D341Med (cell line): ENCODE data around the gene POU6F2.
"Not testable (repeated sequence)": the region's sequence is repeated elsewhere in the genome, so short reads cannot be mapped to it uniquely, and the experiment has no call there.

Experiments used
- DNase-seq: peaks from one replicate; pipeline ENCODE4 v3.0.0; 2012; ENCODE audit warnings: low spot score

The POU6F2 gene

DNA sequence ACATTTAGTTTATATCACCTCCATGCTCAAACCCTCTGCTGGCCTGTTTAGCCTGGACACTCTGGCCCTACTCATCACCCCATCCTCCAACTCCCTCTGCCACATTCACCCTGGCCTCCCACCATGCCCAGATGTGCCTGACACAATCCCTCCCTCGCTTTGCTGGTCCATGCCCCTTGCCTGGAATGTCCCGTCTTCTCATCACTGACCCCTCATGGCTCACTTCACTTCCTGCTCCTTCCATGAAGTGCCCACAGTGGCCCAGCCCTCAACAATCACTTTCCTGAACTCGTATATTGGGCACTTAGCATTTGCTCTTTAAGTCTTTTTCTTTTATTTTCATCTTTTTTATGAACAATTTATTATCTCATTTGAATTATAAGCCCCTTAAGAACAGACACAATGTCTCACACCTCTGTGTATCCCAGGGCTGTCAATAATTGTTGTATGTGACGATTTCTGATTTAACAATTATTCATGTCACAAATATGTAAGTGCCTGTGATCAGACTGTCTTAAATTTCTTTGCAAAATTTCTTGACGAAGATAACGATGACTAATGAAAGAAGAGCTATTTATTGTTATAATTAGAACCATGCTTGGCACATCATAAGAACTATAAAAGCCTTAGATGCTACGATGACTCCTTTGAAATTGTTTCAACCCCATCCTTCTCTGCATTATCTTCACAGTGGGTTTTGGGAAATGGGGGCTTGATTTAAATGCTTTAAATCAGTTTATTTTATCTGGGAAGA is 378.6 kb downstream of the POU6F2 start:
- no peak for DNase-seq

DNA sequence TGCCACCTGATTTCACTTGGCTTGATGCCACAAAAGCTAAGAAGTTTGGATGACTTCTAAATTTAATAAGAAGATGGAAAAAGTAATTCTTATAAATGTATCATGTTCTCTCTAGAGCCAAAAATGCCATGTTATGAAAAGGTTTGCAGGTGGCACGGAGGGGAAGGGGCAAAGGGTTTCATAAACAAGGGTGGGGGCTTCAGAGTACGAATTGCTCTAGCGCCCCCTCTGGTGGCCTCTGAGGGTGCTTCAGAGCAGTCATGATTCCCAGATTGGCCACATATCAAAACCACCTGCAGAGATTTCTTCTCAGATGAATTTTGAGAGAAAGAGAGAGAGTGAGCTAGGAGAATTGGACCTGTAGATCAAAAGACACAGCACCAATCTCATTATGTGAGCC is 379.9 kb downstream of the POU6F2 start:
- DNase-seq, result no peak

DNA sequence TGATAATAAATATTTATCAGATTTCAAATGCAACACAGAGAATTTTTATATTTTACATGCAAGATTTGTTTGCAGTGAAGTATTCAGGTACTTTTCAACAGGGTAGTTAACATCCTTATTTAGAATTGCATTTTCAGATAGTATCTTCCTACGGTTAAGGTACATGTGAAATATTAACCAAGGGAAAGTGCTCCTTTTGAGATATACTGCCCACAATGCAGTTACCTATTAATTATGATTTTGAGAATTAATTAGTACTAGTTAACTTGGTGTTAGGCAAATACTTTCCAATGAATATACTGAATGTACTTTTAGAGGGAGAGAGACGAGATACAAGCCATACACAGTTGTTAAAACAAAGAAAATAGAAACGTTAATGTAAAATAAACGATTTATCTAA is 382.3 kb downstream of the POU6F2 start:
- no peak for DNase-seq

DNA sequence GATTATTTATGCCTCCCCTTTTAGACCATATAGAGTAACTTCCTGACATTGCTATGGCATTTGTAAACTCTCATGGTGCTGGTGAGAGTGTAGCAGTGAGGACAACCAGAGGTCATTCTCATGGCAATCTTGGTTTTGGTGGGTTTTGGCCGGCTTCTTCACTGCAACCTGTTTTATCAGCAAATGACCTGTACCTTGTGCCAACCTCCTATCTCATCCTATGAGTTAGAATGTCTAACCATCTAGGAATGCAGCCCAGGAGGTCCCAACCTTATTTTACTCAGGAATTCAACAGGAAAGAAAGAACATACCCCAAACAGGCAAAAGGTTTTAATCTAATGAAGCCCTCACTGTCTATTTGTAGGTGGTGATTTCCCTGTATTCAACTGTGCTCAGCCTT is 383.1 kb downstream of the POU6F2 start:
- DNase-seq, result no peak

DNA sequence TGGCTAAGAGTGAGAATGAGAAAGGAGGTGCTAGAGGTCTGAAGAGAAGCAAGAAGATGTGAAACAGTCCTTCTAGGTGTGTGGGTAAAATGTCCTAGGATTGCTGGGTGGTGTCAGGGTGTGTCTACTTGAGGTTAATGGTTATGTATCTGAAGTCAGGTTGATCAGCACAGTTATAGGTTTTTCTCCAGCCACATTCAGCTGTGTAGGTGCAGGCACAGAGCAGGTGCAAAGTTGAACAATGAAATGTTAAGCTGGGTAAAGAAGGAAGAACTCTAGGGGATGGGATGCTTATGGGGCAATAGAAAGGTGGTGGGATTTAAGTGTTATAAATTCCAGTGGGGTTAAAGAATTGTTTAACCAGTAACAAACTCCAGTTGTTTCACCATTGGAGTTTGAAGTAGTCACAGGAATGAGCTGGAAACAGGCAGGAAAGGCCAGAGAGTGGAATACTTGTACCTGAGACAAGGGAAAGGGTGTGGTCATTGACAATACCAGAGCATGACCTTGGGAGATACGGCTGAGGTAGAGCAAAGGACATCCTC is 388.1 kb downstream of the POU6F2 start:
- no peak for DNase-seq

DNA sequence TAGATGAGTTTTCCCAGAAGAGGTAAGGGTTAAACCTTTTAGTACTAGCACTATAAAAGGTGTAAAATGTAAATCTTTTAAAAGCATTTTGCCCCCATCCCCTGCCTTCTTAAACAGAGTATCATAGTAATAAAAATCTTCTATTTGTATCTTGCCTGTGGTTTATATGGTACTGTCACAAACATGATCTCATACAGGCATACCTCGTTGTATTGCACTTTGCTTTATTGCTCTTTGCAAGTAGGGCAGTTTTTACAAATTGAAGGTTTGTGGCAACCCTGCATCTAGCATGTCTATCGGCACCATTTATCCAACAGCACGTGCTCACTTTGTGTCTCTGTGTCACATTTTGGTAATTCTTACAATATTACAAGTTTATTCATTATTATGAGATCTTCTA is 389.7 kb downstream of the POU6F2 start:
- DNase-seq, result no peak

DNA sequence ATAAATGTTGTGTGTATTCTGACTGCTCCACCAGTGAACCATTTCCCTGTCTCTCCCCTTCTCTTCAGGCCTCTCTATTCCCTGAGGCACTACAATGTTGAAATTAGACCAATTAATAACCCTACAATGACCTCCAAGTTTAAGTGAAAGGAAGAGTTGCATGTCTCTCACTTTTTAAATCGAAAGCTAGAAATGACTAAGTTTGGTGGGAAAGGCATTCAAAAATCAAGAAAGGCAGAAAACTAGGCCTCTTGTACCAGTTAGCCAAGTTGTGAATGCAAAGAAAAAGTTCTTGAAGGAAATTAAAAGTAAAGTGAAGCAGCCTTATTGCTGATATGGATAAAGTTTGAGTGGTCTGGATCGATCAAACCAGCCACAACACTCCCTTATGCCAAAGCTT is 390.2 kb downstream of the POU6F2 start:
- no peak for DNase-seq

DNA sequence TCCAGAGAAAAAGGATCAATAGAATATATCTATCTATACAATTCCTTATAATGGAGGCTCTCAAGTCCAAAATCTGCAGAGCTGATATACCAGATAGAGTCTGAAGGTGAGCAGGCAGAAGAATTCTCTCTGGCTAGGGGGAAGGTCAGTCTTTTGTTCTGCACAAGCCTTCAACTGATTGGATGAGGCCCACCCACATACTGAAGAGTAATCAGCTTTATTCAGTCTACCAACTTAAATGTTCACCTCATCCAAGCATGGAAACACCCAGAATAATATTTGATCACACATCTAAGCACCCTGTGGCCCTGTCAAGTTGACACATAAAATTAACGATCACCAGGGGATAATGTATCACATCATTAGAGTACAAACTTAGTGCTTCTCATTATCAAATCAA is 394.7 kb downstream of the POU6F2 start:
- DNase-seq, result no peak

DNA sequence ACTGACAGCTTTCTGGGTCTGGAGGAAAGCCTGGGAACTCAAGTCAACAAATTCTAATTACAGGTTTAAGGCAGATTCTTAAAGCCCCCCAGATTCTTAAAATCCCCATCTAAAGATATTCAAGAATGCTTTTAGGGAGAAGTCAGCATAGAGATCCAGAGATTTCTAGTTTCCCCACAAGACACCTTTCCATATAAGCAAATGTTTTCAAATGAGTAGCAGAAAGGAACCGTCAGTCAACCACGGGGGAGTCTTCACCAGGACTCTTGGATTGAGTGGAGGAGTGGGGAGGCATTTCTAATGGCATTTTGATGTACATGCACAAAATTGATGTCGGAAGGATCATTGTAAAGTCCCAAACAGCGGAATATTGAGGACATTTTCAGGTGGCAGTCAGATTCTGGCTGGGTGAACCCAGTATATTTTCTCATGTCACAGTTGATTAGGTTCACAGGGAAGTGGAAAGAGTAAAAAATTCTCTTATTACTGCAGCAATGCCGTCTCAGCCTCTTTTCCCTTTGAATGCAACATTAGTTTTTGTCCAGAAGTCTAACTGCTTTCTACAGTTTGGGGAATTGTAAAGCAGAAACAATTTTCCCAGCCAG is 396.8 kb downstream of the POU6F2 start:
- no peak for DNase-seq

DNA sequence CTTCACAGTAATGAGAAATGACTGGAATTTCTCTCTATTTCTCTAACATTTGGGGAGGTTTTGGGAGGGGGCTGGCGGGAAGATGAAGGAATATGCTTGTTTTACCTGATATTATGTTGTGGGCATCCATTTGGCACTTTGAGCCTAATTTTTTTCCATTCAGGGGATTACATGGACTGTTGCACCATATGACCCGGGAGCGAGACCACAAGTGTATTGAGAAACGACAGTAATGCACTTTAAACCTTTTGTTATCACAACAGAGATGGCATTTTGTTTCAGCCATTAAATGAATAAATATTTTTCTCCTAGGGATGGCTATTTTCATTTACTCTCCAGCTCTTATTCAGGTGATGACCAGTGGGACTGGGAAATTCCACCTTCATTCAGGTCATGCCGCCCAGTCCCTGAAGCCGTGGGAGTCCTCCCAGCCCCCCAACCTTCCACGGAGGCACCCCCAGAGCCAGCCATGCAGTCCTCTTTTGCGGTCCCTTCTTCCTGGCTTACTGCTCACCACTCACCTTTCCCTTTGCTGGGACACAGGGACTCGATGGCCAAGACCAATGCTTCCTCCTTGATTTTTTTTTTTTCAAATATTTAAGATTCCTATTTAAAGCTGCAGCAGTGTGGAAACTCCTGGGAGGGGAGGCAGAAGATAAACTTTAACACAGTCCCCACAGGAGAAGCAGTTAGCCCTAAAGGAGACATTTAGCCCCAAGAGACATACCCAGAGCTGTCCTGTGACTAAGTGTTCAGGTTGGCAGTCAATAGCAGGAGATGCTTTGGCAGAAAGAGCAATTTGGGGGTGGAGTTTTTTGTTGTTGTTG is 397.6 kb downstream of the POU6F2 start:
- no peak for DNase-seq

DNA sequence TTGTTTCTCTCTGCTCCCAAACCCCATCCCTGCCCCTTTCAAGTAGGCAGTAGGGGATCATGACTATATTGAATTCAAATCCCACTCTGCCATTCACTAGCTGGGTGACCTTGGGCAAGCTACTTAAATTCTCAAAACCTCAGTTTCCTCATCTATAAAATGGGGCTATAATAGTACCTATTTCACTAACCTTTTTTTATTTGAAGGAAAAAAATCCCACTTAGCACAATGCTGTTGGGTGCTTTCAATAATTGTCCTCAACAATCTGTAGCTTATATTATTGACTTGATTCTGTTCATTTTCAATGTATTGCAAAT is 398.1 kb downstream of the POU6F2 start:
- no peak for DNase-seq

DNA sequence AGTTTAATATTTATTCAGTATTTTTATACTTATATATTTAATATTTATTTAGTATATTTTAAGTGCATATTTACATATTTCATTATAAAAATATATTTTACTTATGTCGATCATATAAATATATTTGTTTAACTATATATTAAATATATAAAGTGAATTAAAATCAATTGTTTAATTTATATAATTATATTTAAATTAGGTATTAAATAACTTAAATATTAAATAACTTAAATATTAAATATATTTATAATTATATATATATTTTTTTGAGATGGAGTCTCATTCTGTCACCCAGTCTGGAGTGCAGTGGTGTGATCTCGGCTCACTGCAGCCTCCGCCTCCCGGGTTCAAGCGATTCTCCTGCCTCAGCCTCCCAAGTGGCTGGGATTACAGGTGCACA is 399.2 kb downstream of the POU6F2 start:
- not testable (repeated sequence) for DNase-seq

DNA sequence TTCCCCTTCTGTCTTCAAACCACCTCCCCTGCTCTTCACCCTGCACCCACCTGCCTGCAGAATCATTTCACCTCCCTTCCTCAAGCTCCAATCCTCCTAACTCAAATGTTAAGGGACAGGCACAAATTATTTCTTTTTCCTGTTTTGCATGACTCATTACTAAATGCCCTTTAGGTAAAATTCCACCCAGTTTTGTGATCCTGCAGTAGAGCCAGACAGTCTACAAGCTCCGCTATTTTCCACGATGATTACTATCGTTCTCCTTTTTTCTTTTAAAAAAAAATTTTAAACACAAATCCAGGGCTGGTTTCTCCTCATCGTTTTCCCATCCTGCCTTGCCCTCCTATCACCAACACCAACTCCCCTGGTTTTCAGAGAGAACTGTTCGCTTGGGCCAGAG is 401.7 kb downstream of the POU6F2 start:
- DNase-seq, result no peak

DNA sequence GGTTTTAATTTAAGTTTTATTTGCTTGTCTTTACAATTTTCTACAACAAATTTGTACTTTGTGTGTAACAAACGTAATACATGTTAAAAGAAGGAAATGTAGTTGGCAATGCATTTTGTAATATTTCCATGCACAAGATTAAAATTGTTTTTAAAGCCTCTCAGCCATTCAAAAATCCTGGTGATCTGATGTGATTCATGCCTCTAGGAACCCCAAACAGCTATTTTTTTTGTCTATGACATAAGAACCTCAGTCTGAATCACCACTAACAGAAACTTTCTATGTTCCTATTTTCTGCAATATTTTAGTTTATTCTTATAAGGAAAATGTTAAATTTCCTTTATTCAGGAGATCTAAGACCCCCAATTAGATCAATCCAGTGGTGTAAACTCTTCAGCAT is 405.4 kb downstream of the POU6F2 start:
- DNase-seq, result no peak

DNA sequence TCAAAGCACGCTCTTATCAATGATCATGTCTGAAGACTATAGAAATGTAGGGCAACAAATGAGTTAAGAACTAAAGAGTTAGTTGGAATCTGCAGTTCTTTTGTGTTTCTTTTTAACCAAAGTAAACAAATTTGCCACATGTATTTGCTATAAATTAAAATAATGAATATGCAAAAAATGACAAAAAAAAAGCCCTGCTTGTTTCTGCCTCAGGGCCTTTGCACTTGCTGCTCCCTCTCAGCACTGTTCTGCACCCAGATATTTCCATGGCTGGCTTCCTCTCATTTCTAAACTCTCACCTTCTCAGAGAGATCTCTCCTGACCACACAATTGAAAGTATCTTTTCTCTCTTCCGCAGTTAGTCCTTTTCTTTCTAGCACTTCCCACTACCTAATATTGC is 406.7 kb downstream of the POU6F2 start:
- no peak for DNase-seq

DNA sequence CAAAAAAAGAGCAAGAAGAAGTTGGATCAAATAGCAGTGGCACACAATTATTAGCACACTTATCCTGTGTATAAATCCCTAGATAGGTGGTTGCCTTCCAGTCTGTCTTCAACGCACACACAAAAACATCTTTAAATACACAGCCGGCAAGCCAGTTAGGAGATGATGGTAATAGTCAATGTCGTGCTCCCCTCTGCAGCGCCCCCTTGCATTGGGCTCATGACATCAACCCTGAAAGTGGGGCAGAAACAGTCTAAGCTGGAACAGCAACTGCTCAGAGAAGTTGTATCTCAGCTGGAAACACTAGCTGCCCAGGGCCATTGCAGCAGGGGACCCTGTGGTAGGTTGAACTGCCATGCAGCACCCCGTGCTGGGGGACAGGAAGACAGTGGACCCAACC is 409.0 kb downstream of the POU6F2 start:
- no peak for DNase-seq

DNA sequence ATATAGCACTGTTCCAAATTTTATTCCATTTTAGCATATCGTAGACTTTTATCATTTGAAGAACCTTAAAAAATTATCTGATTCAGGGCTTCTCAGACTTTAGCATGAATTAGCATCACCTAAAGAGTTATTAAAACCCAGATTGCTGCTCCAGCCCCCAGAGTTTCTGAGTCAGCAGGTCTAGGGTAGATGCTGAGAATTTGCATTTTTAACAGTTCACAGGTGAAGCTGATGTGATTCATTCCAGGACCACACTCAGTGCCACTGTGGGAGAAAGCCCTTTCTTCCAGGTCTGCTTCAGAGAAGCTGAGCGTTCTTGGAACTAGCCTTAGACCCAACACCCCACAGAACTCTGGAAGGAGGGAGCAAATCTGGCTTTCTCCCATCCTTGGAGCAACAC is 414.4 kb downstream of the POU6F2 start:
- DNase-seq, result no peak

DNA sequence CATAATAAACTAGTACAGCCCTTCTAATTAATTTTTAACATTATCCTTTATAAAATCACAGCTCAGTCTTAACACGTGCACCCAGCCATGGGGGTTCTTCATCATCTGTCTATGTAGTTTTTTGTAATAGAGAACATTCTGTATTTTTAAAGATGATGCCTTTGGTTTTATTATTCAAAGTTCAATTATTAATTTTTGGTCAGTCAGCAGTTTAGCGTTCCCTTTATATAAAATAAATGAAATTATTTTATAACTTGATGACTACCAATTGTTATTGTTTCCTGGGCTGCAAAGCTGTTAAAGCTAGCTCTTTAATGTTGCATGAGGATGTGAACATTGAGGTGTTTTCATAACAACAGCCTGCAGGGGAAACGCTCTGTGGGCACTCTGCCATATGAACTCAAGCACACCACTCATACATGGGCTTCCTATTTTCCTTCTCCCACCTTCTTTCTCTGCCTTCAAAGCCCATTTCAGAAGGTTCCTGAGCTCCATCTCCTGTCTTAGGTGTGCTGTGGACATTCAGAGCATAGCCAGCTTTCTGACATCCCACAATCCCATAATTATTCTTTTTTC is 416.5 kb downstream of the POU6F2 start:
- no peak for DNase-seq

DNA sequence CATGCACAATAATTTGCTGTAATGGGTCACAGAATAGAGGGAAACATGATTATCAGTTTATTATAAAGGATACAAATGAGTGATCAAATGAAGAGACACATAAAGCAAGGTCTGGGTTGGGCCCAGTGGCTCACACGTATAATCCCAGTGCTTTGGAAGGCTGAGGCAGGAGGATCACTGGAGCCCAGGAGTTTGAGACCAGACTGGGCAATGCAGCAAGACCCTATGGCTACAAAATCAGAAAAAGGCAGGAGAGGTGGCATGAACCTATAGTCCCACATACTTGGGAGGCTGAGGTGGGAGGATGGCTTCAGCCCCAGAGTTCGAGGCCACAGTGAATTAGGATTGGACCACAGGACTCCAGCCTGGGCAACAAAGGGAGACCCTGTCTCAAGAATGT is 421.7 kb downstream of the POU6F2 start:
- no peak for DNase-seq

DNA sequence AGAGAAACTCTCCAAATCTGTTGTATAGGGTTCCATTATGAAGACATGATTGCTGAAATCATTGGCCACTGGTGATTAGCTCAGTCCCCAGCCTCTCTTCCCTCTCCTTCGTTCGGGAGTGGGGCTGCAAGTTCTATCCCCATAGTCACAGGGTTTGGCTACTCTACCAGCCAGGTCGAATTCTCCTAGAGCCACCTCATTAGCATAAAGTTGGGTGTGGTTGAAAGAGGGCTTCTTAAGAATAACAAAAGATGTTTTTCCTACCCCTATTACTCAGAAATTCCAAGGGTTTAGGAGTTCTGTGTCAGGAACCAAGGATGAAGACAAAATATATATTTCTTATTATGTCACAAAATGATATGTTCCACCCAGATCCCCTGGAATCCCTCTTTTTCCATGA is 422.3 kb downstream of the POU6F2 start:
- DNase-seq, result no peak

DNA sequence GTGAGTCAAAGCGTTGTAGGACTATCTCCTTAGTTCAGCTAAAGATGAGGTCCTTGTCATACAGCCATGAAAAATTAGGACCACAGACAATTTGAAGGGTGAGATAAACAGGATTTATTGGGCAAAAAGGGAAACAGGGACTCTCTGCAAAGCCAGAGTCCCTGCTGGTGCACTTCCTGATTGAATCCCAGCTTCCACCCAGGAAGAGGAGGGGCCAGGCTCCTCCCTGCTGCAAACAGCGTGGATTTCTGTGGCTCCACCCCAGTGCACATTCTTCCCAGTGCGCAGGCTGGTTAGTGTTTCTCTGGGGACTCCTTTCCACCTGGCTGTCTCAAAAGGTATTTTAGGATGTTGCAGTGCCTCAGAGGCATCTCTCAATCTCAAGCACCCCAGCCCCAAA is 423.1 kb downstream of the POU6F2 start:
- no peak for DNase-seq

DNA sequence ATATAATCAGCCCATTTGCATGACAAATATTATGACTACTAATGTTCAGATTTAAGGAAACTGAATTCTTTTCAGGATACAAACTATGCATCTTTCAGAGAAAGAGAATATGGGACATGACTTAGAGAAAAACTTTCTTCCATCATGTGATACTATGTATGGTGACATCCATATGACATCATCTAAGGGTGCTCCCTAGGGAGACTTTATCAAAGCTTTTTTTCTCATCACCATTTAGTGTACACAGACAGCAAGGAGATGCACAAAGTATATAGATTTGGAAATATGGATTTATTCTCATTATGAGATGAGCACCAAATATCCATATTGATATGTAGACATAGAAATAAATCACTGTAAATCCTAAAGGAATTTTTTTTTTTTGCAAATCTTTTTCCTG is 424.3 kb downstream of the POU6F2 start:
- DNase-seq, result no peak

DNA sequence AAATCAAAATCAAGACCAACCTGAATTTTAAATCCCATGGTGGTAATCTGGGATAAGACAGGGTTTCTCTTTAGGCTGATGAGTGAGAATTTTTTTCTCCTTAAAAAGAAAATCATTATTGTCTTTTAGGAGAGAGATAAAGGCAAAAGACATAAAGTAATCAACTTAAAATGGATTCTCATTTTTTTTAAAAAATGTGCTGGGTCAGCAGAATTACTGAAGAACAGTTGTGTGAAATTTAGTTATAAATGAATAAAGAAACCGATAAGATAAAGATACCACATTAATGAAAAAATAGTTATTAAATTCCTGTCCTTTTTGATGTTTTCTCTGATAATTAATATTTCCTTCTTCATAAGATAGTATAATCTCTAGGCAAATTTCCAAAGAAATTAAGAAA is 427.2 kb downstream of the POU6F2 start:
- DNase-seq, result no peak
